Transverse colon (tissue), 4 donors: ENCODE results near the gene ACAP2.
"Not testable (repeated sequence)": the region's sequence is repeated elsewhere in the genome, so short reads cannot be mapped to it uniquely, and the experiment has no call there.

ENCODE experiments used
- CTCF ChIP-seq, 5 experiments: fragments of 200-600 bp in 3 of 5; fragments of 450-650 bp in 2 of 5; sonication (generic) in 3 of 5; IDR thresholded peaks; 1 replicate in 2 of 5; 2 replicates in 3 of 5; pipeline ENCODE4 v1.5.1; 2016 to 2017; ENCODE audit warnings: antibody characterized with exemption in 5 of 5, inconsistent platforms in 3 of 5, mild to moderate bottlenecking in 2 of 5, moderate library complexity in 1 of 5
- EP300 ChIP-seq: sonication (generic); formaldehyde crosslinking; IDR thresholded peaks from one replicate; pipeline ENCODE4 v1.6.1; 2017; ENCODE audit warnings: antibody characterized with exemption, low read depth
- POLR2A ChIP-seq: fragments of 450-650 bp; IDR thresholded peaks from one replicate; pipeline ENCODE4 v1.6.1; 2016; ENCODE audit warnings: antibody characterized with exemption, mild to moderate bottlenecking, moderate library complexity
- POLR2AphosphoS5 ChIP-seq, 3 donors: sonication (generic); formaldehyde crosslinking; IDR thresholded peaks; one replicate each; pipeline ENCODE4 v1.6.1; 2016; ENCODE audit warnings: antibody characterized with exemption in 3 of 3

- not testable (repeated sequence) for TF ChIP-seq CTCF (IDR thresholded peaks at IDR 0.05); POLR2AphosphoS5 (IDR thresholded peaks at IDR 0.05); EP300; POLR2A
Measured at GRCh38 chr3:195475116-195475515, 32.3 kb upstream of the ACAP2 start.
